Measurements from ENCODE around the gene FAS.

DNA sequence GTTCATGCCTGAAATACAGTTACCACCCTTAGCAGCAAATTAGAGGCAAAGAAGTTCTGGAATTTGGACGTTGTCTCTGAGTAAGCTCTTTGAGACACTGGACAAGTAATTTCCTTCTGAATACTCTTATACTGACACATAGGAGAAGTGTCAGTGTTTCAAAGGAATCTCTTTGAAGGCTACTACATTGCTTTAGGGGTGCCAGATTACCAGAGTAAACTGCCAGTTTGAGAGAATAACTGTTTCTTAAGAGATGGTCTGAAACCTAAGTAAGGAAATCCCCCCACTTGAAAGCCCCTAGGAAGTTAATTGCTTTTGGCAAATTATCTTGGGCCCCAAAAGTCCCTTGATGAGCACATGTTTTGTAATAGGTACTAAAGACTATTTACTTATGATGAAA, 3.4 kb downstream of the FAS start:
- TF ChIP-seq CTCF (IDR thresholded peaks at IDR 0.05; ENCODE audit: poor library complexity): no peak
- TF ChIP-seq EZH2 (IDR thresholded peaks at IDR 0.05; ENCODE audit: borderline replicate concordance): no peak

Measured in hepatocyte (in vitro differentiated cells).